GM23338 (cell line): ENCODE results near the gene ADAMTS8.

ENCODE experiments used
- EZH2phosphoT487 ChIP-seq: fragments of 200-600 bp; sonication (generic); IDR thresholded peaks from one replicate; pipeline ENCODE4 v1.8.1; 2018; ENCODE audit warnings: antibody characterized with exemption; ENCODE audit not compliant: unreplicated experiment
- JUNB ChIP-seq: IDR thresholded peaks from one replicate; pipeline ENCODE4 v1.6.1; 2016; ENCODE audit warnings: antibody characterized with exemption; ENCODE audit not compliant: unreplicated experiment
- TF ChIP-seq, protein P1 (sequence below), 2 experiments: fragments of 200-600 bp in 1 of 2; sonication (generic) in 1 of 2; conservative IDR thresholded peaks; 2 replicates each; pipeline versions ENCODE4 v1.5.1 to v1.6.1; 2016 to 2017; ENCODE audit warnings: antibody characterized with exemption in 2 of 2, low read depth in 2 of 2, mild to moderate bottlenecking in 2 of 2, moderate library complexity in 1 of 2
- TF ChIP-seq, protein P2 (sequence below): IDR thresholded peaks from one replicate; pipeline ENCODE4 v1.6.1; 2018; ENCODE audit warnings: antibody characterized with exemption; ENCODE audit not compliant: unreplicated experiment

DNA sequence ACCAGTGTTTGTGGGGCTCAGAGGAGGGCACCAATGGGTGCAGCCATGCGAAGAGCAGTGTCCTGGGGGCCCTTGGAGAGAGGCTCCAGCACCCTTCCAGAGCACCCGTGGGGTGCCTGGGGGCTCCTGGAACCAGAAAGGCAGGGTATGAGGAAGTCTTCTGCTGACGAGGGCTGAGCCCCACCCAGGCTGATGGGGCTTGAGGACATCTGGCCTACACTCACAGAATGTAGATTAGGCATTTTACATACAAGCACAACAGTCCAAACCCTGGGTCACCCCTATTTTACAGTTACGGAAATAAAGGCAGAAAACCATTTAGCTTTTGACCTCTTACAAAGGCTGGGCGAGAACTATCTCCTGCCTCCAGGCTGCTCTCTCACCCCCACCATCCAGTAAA is 47.6 kb downstream of the ADAMTS8 start:
- TF ChIP-seq, protein P1, sequence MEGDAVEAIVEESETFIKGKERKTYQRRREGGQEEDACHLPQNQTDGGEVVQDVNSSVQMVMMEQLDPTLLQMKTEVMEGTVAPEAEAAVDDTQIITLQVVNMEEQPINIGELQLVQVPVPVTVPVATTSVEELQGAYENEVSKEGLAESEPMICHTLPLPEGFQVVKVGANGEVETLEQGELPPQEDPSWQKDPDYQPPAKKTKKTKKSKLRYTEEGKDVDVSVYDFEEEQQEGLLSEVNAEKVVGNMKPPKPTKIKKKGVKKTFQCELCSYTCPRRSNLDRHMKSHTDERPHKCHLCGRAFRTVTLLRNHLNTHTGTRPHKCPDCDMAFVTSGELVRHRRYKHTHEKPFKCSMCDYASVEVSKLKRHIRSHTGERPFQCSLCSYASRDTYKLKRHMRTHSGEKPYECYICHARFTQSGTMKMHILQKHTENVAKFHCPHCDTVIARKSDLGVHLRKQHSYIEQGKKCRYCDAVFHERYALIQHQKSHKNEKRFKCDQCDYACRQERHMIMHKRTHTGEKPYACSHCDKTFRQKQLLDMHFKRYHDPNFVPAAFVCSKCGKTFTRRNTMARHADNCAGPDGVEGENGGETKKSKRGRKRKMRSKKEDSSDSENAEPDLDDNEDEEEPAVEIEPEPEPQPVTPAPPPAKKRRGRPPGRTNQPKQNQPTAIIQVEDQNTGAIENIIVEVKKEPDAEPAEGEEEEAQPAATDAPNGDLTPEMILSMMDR (conservative IDR thresholded peaks at IDR 0.05; ENCODE audit: low read depth in 2 of 2) = no peak
- no peak for TF ChIP-seq EZH2phosphoT487
- TF ChIP-seq, protein P2, sequence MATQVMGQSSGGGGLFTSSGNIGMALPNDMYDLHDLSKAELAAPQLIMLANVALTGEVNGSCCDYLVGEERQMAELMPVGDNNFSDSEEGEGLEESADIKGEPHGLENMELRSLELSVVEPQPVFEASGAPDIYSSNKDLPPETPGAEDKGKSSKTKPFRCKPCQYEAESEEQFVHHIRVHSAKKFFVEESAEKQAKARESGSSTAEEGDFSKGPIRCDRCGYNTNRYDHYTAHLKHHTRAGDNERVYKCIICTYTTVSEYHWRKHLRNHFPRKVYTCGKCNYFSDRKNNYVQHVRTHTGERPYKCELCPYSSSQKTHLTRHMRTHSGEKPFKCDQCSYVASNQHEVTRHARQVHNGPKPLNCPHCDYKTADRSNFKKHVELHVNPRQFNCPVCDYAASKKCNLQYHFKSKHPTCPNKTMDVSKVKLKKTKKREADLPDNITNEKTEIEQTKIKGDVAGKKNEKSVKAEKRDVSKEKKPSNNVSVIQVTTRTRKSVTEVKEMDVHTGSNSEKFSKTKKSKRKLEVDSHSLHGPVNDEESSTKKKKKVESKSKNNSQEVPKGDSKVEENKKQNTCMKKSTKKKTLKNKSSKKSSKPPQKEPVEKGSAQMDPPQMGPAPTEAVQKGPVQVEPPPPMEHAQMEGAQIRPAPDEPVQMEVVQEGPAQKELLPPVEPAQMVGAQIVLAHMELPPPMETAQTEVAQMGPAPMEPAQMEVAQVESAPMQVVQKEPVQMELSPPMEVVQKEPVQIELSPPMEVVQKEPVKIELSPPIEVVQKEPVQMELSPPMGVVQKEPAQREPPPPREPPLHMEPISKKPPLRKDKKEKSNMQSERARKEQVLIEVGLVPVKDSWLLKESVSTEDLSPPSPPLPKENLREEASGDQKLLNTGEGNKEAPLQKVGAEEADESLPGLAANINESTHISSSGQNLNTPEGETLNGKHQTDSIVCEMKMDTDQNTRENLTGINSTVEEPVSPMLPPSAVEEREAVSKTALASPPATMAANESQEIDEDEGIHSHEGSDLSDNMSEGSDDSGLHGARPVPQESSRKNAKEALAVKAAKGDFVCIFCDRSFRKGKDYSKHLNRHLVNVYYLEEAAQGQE = no peak
- TF ChIP-seq JUNB = no peak
